Measurements from ENCODE around the gene SERPINA4.

DNA sequence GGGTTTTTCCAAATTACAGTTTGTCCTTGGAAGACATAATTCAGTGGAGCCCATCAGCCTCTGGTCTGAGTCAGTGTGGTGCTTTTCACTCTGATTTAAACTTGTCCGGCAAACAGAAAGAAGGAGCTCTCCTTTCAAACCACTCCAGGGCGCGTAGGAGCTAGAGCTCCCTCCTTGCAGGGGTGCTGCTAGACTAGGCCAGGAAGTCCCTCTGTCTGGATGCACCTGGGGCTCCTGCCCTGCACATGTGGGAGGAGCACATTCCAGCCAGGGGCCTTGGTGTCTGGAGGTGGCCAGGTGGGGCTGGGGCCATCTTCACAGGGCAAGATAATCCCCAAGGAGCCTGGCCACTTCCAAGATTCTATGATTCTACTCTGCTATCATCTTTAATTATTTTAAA is 54.0 kb downstream of the SERPINA4 start:
- TF ChIP-seq, protein P1, sequence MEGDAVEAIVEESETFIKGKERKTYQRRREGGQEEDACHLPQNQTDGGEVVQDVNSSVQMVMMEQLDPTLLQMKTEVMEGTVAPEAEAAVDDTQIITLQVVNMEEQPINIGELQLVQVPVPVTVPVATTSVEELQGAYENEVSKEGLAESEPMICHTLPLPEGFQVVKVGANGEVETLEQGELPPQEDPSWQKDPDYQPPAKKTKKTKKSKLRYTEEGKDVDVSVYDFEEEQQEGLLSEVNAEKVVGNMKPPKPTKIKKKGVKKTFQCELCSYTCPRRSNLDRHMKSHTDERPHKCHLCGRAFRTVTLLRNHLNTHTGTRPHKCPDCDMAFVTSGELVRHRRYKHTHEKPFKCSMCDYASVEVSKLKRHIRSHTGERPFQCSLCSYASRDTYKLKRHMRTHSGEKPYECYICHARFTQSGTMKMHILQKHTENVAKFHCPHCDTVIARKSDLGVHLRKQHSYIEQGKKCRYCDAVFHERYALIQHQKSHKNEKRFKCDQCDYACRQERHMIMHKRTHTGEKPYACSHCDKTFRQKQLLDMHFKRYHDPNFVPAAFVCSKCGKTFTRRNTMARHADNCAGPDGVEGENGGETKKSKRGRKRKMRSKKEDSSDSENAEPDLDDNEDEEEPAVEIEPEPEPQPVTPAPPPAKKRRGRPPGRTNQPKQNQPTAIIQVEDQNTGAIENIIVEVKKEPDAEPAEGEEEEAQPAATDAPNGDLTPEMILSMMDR (conservative IDR thresholded peaks at IDR 0.05; ENCODE audit: low read depth in 2 of 2): no peak
- TF ChIP-seq ZNF331 (CRISPR knock-in tag; IDR thresholded peaks at IDR 0.05; ENCODE audit: low read depth) (no peak), POLR2AphosphoS5 (IDR thresholded peaks at IDR 0.05; ENCODE audit: low read depth) (no peak), CREB1 (CRISPR knock-in tag; IDR thresholded peaks at IDR 0.05; ENCODE audit: low read depth) (no peak), EZH2 (IDR thresholded peaks at IDR 0.05; ENCODE audit: low read depth, unreplicated experiment) (no peak), EZH2phosphoT487 (IDR thresholded peaks at IDR 0.05; ENCODE audit: unreplicated experiment) (no peak), JUNB (IDR thresholded peaks at IDR 0.05; ENCODE audit: unreplicated experiment) (no peak), NANOG (IDR thresholded peaks at IDR 0.05; ENCODE audit: borderline replicate concordance) (no peak), ZNF114 (CRISPR knock-in tag; IDR thresholded peaks at IDR 0.05) (no peak)
- TF ChIP-seq, protein P2, sequence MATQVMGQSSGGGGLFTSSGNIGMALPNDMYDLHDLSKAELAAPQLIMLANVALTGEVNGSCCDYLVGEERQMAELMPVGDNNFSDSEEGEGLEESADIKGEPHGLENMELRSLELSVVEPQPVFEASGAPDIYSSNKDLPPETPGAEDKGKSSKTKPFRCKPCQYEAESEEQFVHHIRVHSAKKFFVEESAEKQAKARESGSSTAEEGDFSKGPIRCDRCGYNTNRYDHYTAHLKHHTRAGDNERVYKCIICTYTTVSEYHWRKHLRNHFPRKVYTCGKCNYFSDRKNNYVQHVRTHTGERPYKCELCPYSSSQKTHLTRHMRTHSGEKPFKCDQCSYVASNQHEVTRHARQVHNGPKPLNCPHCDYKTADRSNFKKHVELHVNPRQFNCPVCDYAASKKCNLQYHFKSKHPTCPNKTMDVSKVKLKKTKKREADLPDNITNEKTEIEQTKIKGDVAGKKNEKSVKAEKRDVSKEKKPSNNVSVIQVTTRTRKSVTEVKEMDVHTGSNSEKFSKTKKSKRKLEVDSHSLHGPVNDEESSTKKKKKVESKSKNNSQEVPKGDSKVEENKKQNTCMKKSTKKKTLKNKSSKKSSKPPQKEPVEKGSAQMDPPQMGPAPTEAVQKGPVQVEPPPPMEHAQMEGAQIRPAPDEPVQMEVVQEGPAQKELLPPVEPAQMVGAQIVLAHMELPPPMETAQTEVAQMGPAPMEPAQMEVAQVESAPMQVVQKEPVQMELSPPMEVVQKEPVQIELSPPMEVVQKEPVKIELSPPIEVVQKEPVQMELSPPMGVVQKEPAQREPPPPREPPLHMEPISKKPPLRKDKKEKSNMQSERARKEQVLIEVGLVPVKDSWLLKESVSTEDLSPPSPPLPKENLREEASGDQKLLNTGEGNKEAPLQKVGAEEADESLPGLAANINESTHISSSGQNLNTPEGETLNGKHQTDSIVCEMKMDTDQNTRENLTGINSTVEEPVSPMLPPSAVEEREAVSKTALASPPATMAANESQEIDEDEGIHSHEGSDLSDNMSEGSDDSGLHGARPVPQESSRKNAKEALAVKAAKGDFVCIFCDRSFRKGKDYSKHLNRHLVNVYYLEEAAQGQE (IDR thresholded peaks at IDR 0.05; ENCODE audit: unreplicated experiment): no peak
- TF ChIP-seq, protein P3, sequence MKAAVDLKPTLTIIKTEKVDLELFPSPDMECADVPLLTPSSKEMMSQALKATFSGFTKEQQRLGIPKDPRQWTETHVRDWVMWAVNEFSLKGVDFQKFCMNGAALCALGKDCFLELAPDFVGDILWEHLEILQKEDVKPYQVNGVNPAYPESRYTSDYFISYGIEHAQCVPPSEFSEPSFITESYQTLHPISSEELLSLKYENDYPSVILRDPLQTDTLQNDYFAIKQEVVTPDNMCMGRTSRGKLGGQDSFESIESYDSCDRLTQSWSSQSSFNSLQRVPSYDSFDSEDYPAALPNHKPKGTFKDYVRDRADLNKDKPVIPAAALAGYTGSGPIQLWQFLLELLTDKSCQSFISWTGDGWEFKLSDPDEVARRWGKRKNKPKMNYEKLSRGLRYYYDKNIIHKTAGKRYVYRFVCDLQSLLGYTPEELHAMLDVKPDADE (IDR thresholded peaks at IDR 0.05): no peak

Data from GM23338 (cell line).